IgD-negative memory B cell (primary cell): ENCODE results near the gene NPAS3. TPM values are rescaled to one million over a fixed set of nuclear protein-coding genes. Genes with fewer than 3 reads are reported as not detected.

ENCODE experiments used
- H3K27ac Mint-ChIP-seq, 3 donors: one replicate each; pipeline ENCODE4 v1.8.0; 2020 to 2022; ENCODE audit warnings: mild to moderate bottlenecking in 3 of 3, mixed read lengths in 3 of 3, moderate library complexity in 1 of 3
- H3K27me3 Mint-ChIP-seq: one replicate; pipeline ENCODE4 v1.8.0; 2021; ENCODE audit warnings: mixed read lengths
- H3K36me3 Mint-ChIP-seq: one replicate; pipeline ENCODE4 v1.8.0; 2020; ENCODE audit warnings: mild to moderate bottlenecking, mixed read lengths
- H3K4me1 Mint-ChIP-seq, 3 donors: one replicate each; pipeline ENCODE4 v1.8.0; 2020 to 2022; ENCODE audit warnings: mixed read lengths in 3 of 3, mild to moderate bottlenecking in 1 of 3
- H3K4me3 Mint-ChIP-seq, 4 donors: one replicate each; pipeline ENCODE4 v1.8.0; 2020 to 2022; ENCODE audit warnings: mild to moderate bottlenecking in 4 of 4, mixed read lengths in 4 of 4, moderate library complexity in 3 of 4
- H3K9me3 Mint-ChIP-seq, 3 donors: one replicate each; pipeline ENCODE4 v1.8.0; 2020 to 2021; ENCODE audit warnings: mixed read lengths in 3 of 3, mild to moderate bottlenecking in 1 of 3
- polyA plus RNA-seq: library from polyadenylated mRNA; unstranded; fragments of 300-500 nt; fragmentation: Illumina TruSeq; gene quantifications from one replicate; pipeline ENCODE4 v1.2.3, GENCODE V29; 2021

Gene NPAS3
- polyA plus RNA-seq, 1 donor from 2014 or later = not detected

GRCh38 chr14:33674927-33675326, 736.2 kb downstream of the NPAS3 start:
- Mint-ChIP-seq H3K27ac (no peak overlapping the region), H3K9me3 (no peaks in the 10 kb centered on the region), H3K4me3 (no peak overlapping the region), H3K36me3 (no peaks in the 10 kb centered on the region), H3K4me1 (no peaks in the 10 kb centered on the region), H3K27me3 (no peaks in the 10 kb centered on the region)

GRCh38 chr14:33675415-33676130, 736.9 kb downstream of the NPAS3 start:
- H3K4me3 Mint-ChIP-seq = no peak overlapping the region
- H3K4me1 Mint-ChIP-seq = no peaks in the 10 kb centered on the region
- H3K9me3 Mint-ChIP-seq = no peaks in the 10 kb centered on the region
- H3K36me3 Mint-ChIP-seq = no peaks in the 10 kb centered on the region
- H3K27ac Mint-ChIP-seq = no peak overlapping the region
- no peaks in the 10 kb centered on the region for H3K27me3 Mint-ChIP-seq

- Mint-ChIP-seq H3K36me3 (no peaks in the 10 kb centered on the region), H3K4me3 (no peak overlapping the region), H3K4me1 (no peaks in the 10 kb centered on the region), H3K9me3 (no peaks in the 10 kb centered on the region), H3K27ac (no peak overlapping the region), H3K27me3 (no peaks in the 10 kb centered on the region)
Observed at GRCh38 chr14:33676135-33676566, 737.5 kb downstream of the NPAS3 start.

- H3K27ac Mint-ChIP-seq = no peak overlapping the region
- H3K4me1 Mint-ChIP-seq = no peaks in the 10 kb centered on the region
- no peak overlapping the region for H3K4me3 Mint-ChIP-seq
- H3K9me3 Mint-ChIP-seq = no peaks in the 10 kb centered on the region
- no peaks in the 10 kb centered on the region for H3K36me3 Mint-ChIP-seq
- H3K27me3 Mint-ChIP-seq = no peaks in the 10 kb centered on the region
Observed at GRCh38 chr14:33676891-33677290, 738.2 kb downstream of the NPAS3 start.

DNA sequence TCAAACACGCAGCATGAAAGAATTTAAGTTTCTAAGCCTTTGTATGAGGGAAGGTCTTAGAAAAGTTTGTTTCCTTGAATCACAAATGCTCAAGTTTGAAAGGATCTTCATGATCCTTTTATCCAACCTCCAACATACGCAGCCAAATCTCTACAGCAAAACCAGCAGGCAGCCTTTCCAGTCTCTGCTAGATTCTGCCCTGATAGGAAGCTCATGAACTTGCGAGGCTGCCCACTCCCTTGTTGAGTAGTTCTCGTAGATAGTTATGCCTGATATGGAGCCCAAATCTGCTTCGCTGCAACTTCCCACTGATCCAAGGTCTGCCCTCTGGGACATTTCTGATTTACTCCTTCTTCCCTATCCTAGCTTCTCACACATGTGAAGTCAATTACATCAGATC, 739.3 kb downstream of the NPAS3 start:
- Mint-ChIP-seq H3K4me3 (no peak overlapping the region), H3K27me3 (no peaks in the 10 kb centered on the region), H3K27ac (no peak overlapping the region), H3K9me3 (no peaks in the 10 kb centered on the region), H3K36me3 (no peaks in the 10 kb centered on the region), H3K4me1 (no peaks in the 10 kb centered on the region)

- H3K27ac Mint-ChIP-seq = no peak overlapping the region
- H3K4me1 Mint-ChIP-seq = no peaks in the 10 kb centered on the region
- H3K4me3 Mint-ChIP-seq = no peak overlapping the region
- H3K27me3 Mint-ChIP-seq = no peaks in the 10 kb centered on the region
- H3K36me3 Mint-ChIP-seq = no peaks in the 10 kb centered on the region
- H3K9me3 Mint-ChIP-seq = no peaks in the 10 kb centered on the region
Observed at GRCh38 chr14:33679025-33679424, 740.3 kb downstream of the NPAS3 start.

DNA sequence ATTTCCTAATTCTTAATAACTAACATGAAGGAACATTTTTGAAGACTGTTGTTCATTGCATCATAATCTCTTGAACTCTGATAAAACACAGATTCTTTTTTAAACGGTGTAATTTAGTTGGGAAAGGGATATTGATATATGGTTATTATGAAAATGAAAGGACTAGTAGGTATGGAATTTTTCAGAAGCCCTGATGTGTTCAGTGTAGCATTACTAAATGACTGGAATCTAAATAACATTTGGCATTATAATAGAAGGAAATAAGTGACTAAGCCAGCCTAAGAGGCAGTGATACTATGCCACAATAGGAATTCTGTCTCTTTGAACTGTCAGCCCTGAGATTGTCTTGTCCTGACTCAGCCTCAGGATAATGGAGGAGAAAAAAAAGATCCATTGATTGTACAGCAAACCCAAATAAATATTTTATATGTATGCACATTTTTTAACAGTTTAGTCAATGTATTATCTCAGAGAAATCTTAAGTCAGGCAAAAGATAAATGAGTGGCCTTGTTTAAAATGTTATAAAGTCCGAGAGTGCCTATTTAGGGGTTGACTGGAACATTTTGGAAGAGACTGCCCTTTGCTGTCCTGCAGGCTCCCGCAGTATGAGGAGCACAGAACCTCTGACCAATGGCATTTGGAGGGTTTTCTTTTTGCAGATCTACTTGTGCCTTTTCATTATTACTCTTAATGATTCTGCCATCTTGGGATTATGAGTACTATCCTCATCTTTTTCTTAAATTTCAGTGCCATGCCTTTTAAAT, 741.0 kb downstream of the NPAS3 start:
- H3K4me3 Mint-ChIP-seq = no peak overlapping the region
- H3K27ac Mint-ChIP-seq = no peak overlapping the region
- H3K27me3 Mint-ChIP-seq = no peaks in the 10 kb centered on the region
- no peaks in the 10 kb centered on the region for H3K9me3 Mint-ChIP-seq
- no peaks in the 10 kb centered on the region for H3K36me3 Mint-ChIP-seq
- no peaks in the 10 kb centered on the region for H3K4me1 Mint-ChIP-seq

DNA sequence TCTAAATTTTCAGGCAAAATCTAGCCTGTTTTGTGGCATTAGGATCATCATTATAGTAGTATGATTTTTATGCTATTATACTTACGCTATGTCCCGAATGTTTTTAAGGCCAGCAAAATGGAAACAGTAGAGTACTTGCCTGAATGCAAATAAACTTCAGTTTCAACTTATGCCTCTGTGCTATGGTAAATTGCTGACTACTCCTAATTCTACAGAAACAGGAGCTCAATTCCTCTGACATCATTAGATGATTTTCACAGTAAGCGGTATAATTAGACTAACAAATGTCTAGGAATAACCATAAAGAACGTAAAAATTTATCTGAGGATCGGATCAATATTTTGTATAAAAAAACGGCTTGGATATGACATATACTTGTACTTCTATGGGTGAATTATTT, 742.2 kb downstream of the NPAS3 start:
- H3K27me3 Mint-ChIP-seq = no peaks in the 10 kb centered on the region
- H3K9me3 Mint-ChIP-seq = peaks cover 0 to 6% (median 0%) of the 10 kb centered on the region in 3 donors
- no peak overlapping the region for H3K27ac Mint-ChIP-seq
- H3K4me3 Mint-ChIP-seq = no peak overlapping the region
- no peaks in the 10 kb centered on the region for H3K4me1 Mint-ChIP-seq
- H3K36me3 Mint-ChIP-seq = no peaks in the 10 kb centered on the region

DNA sequence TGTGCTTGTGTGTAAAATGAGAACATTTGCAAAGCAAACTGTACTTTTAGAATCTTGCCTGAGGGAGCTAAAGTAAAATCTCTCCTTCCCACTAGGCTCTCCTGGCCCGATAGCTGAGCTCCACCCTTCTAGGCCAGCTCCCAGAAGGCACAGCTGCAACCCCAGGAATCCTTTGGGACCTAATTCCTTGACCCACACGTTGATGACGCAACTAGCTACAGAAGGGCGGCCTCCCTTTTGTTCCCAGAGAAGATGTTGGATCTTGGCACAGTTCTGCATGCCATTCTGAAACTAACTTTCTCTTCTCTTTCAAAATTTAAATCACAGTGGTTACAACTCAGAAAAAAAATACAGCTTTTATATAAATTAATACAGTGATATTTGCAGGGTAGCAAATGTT, 744.1 kb downstream of the NPAS3 start:
- H3K27ac Mint-ChIP-seq = no peak overlapping the region
- no peaks in the 10 kb centered on the region for H3K27me3 Mint-ChIP-seq
- no peak overlapping the region for H3K4me3 Mint-ChIP-seq
- H3K36me3 Mint-ChIP-seq = no peaks in the 10 kb centered on the region
- H3K9me3 Mint-ChIP-seq = peaks cover 0 to 9% (median 0%) of the 10 kb centered on the region in 3 donors
- no peaks in the 10 kb centered on the region for H3K4me1 Mint-ChIP-seq

- no peaks in the 10 kb centered on the region for H3K36me3 Mint-ChIP-seq
- no peak overlapping the region for H3K4me3 Mint-ChIP-seq
Observed at GRCh38 chr14:33685026-33685425, 746.3 kb downstream of the NPAS3 start.

GRCh38 chr14:33685698-33686097, 747.0 kb downstream of the NPAS3 start:
- no peak overlapping the region for H3K27ac Mint-ChIP-seq
- H3K4me3 Mint-ChIP-seq = no peak overlapping the region
- no peaks in the 10 kb centered on the region for H3K36me3 Mint-ChIP-seq
- H3K27me3 Mint-ChIP-seq = no peaks in the 10 kb centered on the region
- H3K9me3 Mint-ChIP-seq = peaks cover 0 to 9% (median 0%) of the 10 kb centered on the region in 3 donors
- H3K4me1 Mint-ChIP-seq = no peaks in the 10 kb centered on the region

More at GRCh38 chr14:33685026-33685425, 746.3 kb downstream of the NPAS3 start:
- no peaks in the 10 kb centered on the region for H3K27me3 Mint-ChIP-seq
- H3K9me3 Mint-ChIP-seq = peaks cover 0 to 9% (median 0%) of the 10 kb centered on the region in 3 donors
- H3K4me1 Mint-ChIP-seq = no peaks in the 10 kb centered on the region
- no peak overlapping the region for H3K27ac Mint-ChIP-seq

GRCh38 chr14:33686218-33686617, 747.5 kb downstream of the NPAS3 start:
- Mint-ChIP-seq H3K27ac (no peak overlapping the region), H3K4me3 (no peak overlapping the region), H3K4me1 (no peaks in the 10 kb centered on the region), H3K27me3 (no peaks in the 10 kb centered on the region), H3K9me3 (peaks cover 0 to 9% (median 0%) of the 10 kb centered on the region in 3 donors), H3K36me3 (no peaks in the 10 kb centered on the region)

DNA sequence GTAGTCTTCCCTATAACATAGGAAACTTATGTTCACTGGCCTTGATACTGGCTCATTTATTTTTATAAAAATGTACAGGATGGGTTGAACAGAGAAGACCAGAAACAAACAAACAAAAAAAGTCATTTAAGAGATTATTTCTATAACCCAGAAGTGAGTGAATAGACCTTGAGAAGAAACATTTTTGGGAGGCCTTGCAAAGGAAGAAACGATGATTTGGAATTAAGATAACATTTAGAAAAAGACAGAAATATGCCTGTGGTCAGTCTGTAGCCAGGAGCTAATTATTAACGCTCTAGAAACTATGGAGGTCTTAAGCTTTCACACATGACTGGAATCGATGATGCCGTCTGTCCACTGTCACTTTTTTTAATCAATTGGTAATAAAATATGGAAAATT, 748.2 kb downstream of the NPAS3 start:
- no peak overlapping the region for H3K27ac Mint-ChIP-seq
- no peak overlapping the region for H3K4me3 Mint-ChIP-seq
- no peaks in the 10 kb centered on the region for H3K27me3 Mint-ChIP-seq
- H3K4me1 Mint-ChIP-seq = no peaks in the 10 kb centered on the region
- H3K9me3 Mint-ChIP-seq = peaks cover 0 to 9% (median 0%) of the 10 kb centered on the region in 3 donors
- H3K36me3 Mint-ChIP-seq = no peaks in the 10 kb centered on the region

GRCh38 chr14:33689680-33690079, 751.0 kb downstream of the NPAS3 start:
- Mint-ChIP-seq H3K27ac (no peak overlapping the region), H3K36me3 (no peaks in the 10 kb centered on the region), H3K4me1 (no peaks in the 10 kb centered on the region), H3K9me3 (peaks cover 0 to 11% (median 0%) of the 10 kb centered on the region in 3 donors), H3K27me3 (no peaks in the 10 kb centered on the region), H3K4me3 (no peak overlapping the region)

GRCh38 chr14:33691907-33692306, 753.2 kb downstream of the NPAS3 start:
- H3K9me3 Mint-ChIP-seq = peaks cover 0 to 3% (median 0%) of the 10 kb centered on the region in 3 donors
- no peaks in the 10 kb centered on the region for H3K27me3 Mint-ChIP-seq
- no peaks in the 10 kb centered on the region for H3K4me1 Mint-ChIP-seq
- no peak overlapping the region for H3K4me3 Mint-ChIP-seq
- H3K36me3 Mint-ChIP-seq = no peaks in the 10 kb centered on the region
- no peak overlapping the region for H3K27ac Mint-ChIP-seq

DNA sequence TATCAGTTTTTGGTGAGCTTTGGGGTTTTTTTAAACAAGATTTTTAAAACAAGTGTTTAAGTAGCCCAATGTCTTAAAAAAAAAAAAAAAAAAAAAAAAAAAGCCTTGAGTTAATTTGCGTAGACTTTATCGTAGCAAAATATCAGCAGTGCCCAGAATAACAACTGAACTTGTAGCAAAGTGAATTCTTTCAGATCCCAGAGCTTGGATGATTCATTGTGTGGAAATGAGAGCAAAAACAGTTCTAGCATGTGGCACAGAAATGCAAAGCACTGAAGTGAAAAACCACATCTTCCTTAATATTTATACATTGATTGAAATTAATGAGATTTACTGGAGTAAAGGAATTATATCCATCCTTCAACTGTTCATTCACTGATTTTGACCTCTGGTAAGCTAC, 754.1 kb downstream of the NPAS3 start:
- peaks cover 0 to 3% (median 0%) of the 10 kb centered on the region in 3 donors for H3K9me3 Mint-ChIP-seq
- H3K4me1 Mint-ChIP-seq = no peaks in the 10 kb centered on the region
- H3K27me3 Mint-ChIP-seq = no peaks in the 10 kb centered on the region
- no peaks in the 10 kb centered on the region for H3K36me3 Mint-ChIP-seq
- no peak overlapping the region for H3K27ac Mint-ChIP-seq
- no peak overlapping the region for H3K4me3 Mint-ChIP-seq
